Astrocyte of the cerebellum (primary cell): ENCODE measurements around the gene BSDC1.

ENCODE experiments used
- DNase-seq: peaks from one replicate; pipeline ENCODE4 v3.0.0-alpha.2; 2011; ENCODE audit warnings: low read depth
- H3K4me3 ChIP-seq: 2 replicates; pipeline ENCODE4 v1.5.1; 2011; ENCODE audit warnings: mild to moderate bottlenecking, low read depth, low read length, moderate library complexity
- CTCF ChIP-seq: IDR thresholded peaks from 2 replicates; pipeline ENCODE4 v1.5.1; 2012; ENCODE audit warnings: low read length, low read depth, moderate library complexity, mild to moderate bottlenecking; ENCODE audit errors: missing control alignments
- in situ Hi-C: cut with HindIII; loops from 2 replicates; pipeline ENCODE4 v1.10.0; 2017; ENCODE audit warnings: low sequenced_read_pairs

BSDC1 gene

GRCh38 chr1:32377541-32378220 is 16.6 kb downstream of the BSDC1 start:
- no peak for DNase-seq
- no peak for TF ChIP-seq CTCF
- no peak overlapping the region for H3K4me3 ChIP-seq
- in situ Hi-C loops = loop anchor here (10.0 kb wide), 1 partner anchor 173 kb away; the partner anchor contains the start of genes CCDC28B, DCDC2B and IQCC

- TF ChIP-seq CTCF = no peak
- in situ Hi-C loops = loop anchor here (10.0 kb wide), 1 partner anchor 171 kb away; the partner anchor contains the start of genes CCDC28B, DCDC2B and IQCC
- DNase-seq = no peak
- no peak overlapping the region for H3K4me3 ChIP-seq
Observed at GRCh38 chr1:32376199-32376598, 18.0 kb downstream of the BSDC1 start.

GRCh38 chr1:32373996-32374592 is 20.1 kb downstream of the BSDC1 start:
- in situ Hi-C loops = loop anchor here (10.0 kb wide), 1 partner anchor 169 kb away; the partner anchor contains the start of genes CCDC28B, DCDC2B and IQCC
- DNase-seq = no peak
- TF ChIP-seq CTCF = no peak
- no peak overlapping the region for H3K4me3 ChIP-seq

- in situ Hi-C loops = loop anchor here (10.0 kb wide), 1 partner anchor 167 kb away; the partner anchor contains the start of genes CCDC28B, DCDC2B and IQCC
- no peak for DNase-seq
Observed at GRCh38 chr1:32372149-32372756, 22.0 kb downstream of the BSDC1 start.

GRCh38 chr1:32367912-32368635 is 26.2 kb downstream of the BSDC1 start:
- DNase-seq = no peak
- in situ Hi-C loops = no loop called here
- H3K4me3 ChIP-seq = no peak overlapping the region
- TF ChIP-seq CTCF = no peak

More at GRCh38 chr1:32372149-32372756, 22.0 kb downstream of the BSDC1 start:
- H3K4me3 ChIP-seq = no peak overlapping the region
- TF ChIP-seq CTCF = no peak

- in situ Hi-C loops = no loop called here
Observed at GRCh38 chr1:32365445-32365844, 28.8 kb downstream of the BSDC1 start.

More at GRCh38 chr1:32365445-32365844, 28.8 kb downstream of the BSDC1 start:
- H3K4me3 ChIP-seq = no peak overlapping the region
- TF ChIP-seq CTCF = no peak
- DNase-seq = no peak
